HG03342 (cell line): Measurements from ENCODE around the gene RPTOR.

Experiments used
- ATAC-seq: cut with Tn5 transposase; IDR thresholded peaks from one replicate; pipeline ENCODE4 v1.9.1; 2021; ENCODE audit warnings: mild to moderate bottlenecking, moderate library complexity; ENCODE audit not compliant: unreplicated experiment

RPTOR gene

DNA sequence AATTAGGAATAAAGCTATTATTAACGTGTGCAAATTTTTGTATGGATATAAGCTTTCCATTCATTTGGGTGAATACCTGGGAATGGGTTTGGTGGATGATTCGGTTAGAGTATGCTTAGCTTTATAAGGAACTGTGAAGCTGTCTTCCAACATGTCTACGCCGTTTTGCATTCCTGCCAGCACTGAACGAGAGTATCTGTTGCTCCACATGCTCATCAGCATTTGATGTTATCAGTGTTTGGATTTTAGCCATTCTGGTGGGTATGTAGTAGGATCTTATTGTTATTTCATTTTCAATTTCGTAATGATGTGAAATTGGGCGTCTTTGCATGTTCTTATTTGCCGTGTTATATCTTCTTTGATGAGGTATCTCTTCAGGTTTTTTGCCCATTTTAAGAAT, 168.0 kb downstream of the RPTOR start:
- ATAC-seq, result no peak

- no peak for ATAC-seq
Measured at GRCh38 chr17:80716986-80717719, 172.5 kb downstream of the RPTOR start.

DNA sequence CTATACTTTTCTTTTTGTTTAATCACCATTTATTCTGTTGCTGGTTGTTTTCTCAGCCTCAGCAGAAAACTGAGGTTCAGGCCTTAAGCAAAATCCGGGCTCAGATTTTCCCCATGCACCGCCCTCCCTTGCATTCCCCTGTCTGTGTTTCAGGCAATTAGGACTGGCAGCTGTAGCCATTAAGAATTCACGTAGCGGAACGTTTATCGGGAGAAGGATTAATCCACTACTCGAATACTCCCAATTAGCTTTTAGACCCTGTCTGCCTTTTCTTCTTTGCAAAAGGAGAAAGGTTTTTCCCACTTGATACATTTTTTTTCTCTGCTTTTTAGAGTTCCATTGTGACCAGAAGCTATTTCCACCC, 173.1 kb downstream of the RPTOR start:
- ATAC-seq, result no peak

DNA sequence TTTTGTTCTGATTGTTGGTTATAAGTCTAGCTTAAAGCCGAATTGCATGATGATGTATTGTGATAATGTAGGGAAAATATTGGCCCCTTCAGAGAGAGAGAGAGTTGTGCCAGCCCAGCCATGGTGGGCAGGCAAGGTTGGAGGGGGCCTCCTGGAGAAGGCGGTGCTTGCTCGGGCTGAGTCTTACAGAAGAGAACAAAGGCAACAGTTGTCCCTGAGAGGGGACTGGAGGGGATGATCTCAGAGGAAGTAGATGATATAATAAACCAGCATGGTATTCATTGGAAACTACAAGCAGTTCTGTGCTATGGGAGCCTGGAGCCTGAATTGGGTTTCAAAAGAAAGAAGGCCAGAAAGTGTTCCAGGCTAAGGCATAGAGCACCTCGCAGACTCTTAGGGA, 173.8 kb downstream of the RPTOR start:
- no peak for ATAC-seq

- ATAC-seq, result no peak
Measured at GRCh38 chr17:80719449-80719848, 174.8 kb downstream of the RPTOR start.

- ATAC-seq, result no peak
Measured at GRCh38 chr17:80720610-80721577, 176.3 kb downstream of the RPTOR start.

GRCh38 chr17:80722661-80723060, 178.0 kb downstream of the RPTOR start:
- no peak for ATAC-seq

DNA sequence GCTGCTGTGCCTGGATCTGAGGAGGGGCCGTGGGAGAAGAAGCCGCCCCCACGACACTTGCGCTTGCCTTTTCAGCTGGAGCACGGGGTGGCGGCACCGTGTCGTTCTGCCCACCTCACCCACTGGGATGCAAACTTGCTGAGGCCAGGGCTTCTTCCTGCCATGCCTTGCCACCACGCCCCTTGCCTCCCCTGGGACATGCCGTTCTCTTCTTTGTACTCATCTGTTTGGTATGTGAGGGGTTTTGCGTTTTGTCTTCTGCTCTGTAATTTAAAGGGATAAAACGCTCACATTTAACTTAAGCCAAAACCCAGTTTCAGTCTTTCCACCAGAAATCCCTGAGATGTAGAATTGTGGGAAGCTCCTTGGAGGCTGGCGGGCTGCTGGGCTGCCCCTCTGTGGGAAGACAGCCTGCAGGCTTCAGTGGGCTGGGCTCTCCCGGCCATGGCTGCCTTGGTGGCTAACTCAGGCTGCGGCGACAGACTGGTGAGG, 180.2 kb downstream of the RPTOR start:
- no peak for ATAC-seq

DNA sequence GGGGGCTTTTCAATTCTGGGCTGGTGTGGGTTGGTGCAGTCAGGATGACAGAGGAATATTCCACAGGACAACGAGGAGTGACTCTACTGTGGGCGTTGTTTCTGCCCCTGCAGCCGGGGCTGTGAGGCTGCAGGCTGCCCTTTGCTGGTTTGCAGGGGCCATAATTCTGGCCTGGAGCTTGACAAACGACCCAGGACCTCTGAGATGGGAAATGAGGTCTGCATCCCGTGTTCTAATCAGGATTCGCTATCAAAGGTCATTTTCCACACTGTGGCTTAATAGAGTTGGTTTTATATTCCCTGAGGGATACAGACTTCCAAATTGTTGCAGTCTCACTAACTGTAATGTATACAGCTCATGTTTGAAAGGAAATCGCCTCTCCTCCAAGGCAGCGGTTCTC, 180.9 kb downstream of the RPTOR start:
- ATAC-seq, result no peak

DNA sequence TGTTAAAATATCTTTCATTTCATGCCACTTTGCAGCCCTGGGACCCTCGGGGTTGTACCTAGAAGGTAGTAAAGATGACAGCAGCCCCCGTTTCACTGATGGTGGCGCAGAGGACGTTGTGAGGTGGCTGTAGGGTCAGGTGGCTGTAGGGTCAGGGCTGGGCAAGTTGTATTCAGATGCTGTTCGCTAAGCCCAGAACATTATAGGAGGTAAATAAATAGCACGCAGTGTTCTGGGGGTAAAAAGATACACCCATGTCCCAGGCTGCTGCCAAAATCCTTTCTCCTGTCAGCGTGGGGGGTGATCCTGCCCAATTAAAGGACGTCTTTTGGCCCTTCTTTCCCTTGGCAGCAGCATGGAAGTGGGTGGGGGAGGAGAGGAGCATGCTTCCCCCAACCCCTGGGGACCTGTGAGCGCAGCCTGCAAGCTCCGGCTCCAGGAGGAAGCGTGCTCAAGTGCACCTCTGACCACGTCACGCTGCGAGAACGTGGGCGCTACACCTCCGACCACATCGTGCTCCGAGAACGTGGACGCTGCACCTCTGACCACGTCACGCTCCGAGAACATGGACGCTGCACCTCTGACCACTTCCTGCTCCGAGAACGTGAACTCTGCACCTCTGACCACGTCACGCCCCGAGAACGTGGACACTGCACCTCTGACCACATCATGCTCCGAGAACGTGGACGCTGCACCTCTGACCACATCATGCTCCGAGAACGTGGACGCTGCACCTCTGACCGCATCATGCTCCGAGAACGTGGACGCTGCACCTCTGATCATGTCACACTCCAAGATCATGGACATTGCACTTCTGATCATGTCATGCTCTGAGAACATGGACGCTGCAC, 182.1 kb downstream of the RPTOR start:
- no peak for ATAC-seq

DNA sequence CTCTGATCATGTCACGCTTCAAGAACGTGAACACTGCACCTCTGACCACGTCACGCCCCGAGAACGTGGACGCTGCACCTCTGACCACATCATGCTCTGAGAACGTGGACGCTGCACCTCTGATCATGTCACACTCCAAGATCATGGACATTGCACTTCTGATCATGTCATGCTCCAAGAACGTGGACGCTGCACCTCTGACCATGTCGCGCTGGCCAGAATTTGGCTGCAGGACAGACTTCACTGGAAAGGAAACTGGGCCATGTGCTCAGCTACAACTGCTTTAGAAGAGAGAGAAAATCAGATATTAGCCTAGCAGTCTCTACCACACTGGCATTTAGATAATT, 182.7 kb downstream of the RPTOR start:
- no peak for ATAC-seq

GRCh38 chr17:80729016-80729415, 184.4 kb downstream of the RPTOR start:
- ATAC-seq, result no peak

GRCh38 chr17:80729761-80730160, 185.1 kb downstream of the RPTOR start:
- ATAC-seq, result no peak

GRCh38 chr17:80730739-80731138, 186.1 kb downstream of the RPTOR start:
- no peak for ATAC-seq

DNA sequence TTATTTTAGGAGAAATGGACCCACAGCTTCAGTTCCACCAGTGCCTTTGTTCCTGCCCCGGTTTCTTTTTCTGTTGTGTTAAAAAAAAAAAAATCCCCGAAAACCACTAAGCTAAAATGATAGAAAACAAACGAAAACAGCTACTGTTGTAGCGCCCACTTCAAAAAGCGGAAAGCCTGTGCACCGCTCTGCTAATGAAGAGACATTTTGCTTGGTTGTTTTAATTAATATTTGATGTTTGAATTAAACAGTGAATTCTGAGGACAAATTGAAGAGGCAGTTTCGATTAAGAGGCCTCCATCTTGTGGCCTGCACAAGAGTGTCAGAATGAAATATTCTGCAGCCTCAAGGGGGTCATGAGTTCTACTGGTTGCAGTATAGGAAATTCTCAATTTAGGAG, 186.7 kb downstream of the RPTOR start:
- ATAC-seq, result no peak

DNA sequence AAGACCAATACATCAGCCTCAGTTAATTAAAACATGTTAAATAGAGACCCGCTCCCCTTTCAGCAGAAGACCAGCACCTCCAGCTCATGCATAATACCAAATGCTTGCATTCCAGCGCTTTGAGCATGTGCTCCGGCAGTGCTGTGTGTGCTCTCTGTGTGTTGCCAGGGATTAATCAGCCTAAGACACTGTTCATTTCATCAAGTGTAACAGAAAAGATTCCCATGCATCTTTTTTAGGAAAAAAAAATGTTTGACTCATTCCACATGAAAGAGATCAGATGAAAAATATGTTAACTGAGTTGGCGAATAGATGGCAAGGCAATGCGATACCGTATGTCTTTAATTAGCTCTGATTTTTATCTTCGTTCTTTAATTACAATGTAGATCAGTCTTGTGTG, 187.6 kb downstream of the RPTOR start:
- no peak for ATAC-seq

DNA sequence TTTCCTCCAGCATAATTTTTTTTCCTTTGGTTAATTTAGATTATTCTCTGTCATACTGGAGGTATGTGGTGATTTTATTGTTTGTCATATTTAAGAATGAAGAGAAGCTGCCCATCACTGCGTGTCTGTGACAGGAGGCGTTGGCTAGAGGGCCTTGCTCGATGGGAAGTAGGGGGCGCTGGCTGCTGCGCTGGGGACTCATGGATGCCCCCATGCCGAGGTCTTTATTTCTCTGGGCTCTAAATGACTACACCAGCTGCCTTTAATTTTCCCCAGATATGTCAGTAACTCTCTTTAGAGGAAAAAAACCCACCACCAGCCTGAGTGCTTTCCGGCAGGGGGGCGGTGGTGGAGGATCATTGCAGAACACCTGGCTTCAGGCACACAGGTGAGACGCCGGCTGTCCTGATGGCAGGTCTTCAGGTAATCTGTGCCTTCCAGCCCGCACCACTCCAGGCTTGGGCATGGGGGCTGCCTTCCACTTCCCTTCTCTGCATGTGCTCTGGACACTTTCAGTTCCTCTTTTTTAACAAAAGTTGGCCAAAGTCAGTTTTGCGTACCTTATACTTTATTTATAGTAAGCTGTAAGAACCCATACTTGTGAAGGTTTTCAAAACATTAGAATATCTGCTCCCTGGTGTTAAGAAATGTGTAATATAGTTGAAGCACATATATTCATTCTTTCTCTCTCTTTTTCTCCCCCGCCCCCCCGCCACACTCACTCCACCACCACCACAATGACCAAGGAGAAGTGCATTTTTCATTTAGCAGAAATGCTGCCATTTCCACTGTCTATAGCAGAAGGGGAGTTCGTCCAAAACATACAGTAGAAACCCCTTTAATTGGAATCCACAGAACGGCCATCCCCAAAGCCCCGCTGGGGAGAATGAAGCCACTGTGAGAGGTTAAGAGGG, 192.7 kb downstream of the RPTOR start:
- ATAC-seq, result peak; percentile 66

DNA sequence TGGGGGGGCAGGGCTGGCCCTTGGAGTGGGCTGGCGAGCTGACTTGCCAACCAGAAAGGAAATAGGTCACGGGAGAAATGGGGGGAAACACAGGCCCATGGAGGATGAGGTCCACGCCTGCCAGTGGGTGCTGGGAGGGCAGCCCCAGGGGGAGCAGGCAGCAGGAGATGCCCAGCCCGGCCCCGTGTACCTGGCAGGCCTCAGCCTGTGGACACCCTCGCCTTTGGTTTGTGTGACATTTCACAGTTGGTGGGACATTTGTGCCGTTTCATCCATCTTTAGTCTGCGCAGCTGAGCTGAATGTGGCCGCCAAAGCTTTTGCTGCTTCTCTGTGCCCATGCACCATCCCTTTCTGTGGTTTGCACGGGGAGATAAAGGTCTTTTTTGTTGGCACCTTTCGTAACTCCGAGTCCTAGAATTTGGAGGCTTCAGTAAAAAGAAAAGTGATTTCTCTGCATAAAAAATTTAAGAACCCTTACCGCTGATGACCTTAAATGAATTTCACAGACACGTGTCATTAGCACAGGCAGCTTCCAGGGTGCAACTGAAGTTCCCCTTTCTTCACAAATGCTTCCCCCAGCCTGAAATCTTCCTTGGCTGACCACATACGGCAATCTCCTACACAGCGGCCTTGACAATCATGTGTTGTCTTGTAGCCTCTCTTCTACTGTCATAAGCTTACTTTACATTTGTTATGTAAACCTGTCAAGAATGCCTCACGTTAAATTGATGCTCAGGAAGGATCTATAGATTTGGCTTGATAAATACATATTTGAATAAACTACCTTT, 193.6 kb downstream of the RPTOR start:
- no peak for ATAC-seq

DNA sequence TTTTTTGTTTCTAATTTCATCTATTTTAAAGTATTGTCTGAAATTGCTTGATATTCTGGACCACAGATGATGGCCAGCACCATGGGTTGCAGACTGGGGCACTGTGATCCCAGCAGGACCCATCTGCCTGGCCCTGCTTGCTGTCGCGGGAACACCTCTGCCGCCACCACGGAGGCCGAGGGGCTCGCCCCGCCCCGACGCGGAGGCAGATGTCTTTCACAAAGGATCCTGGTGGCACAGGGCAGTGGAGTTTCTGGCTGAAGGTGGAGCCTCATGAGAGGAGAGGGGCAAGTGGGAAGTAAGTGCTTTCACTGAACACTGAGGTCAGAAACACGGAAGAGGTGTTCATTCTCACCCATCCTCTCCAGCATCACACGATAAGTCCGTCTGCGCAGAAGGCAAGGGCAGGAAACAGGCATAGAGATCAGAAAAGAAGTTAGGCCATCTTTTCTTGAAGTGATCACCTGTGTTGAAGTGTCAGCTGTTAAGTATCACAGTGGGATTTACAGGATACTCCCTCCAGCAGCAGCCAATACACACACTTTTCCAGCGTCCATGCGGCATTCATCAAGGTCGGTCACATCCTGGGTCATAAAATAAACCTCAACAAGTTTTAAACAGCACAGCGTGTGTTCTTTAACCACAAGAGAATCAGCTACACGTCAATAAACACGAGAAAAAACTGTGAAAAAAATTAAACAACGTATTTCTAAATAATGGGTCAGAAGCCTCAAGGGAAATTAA, 194.5 kb downstream of the RPTOR start:
- ATAC-seq, result no peak
